HepG2 (cell line): ENCODE results near the gene MRPS25. TPM values are rescaled to one million over a fixed set of nuclear protein-coding genes. Genes with fewer than 3 reads are reported as not detected.

ENCODE experiments used
- ATAC-seq: fragments of 200-7000 bp; cut with Tn5 transposase; 3 replicates; pipeline ENCODE4 v1.9.1; 2020; ENCODE audit warnings: mild to moderate bottlenecking, moderate library complexity
- BruUV-seq: library from RNA; stranded (reverse); fragments of 400-500 nt; replicated peaks from 2 replicates; lab custom pipeline; 2021; lab: Mats Ljungman, UMichigan
- CTCF ChIA-PET: fragments of 300-600 bp; formaldehyde crosslinking; extraction: SDS; loops from one replicate; lab custom pipeline; 2021; ENCODE audit warnings: low total read pairs, inconsistent platforms, low intra/inter-chr PET ratio; lab: Yijun Ruan, JAX
- POLR2A ChIA-PET: fragments of 350-600 bp; sonication (Branson Sonifier 250); formaldehyde crosslinking; loops from one replicate; lab custom pipeline; 2020; ENCODE audit warnings: antibody characterized with exemption, inconsistent platforms; lab: Yijun Ruan, JAX
- DNase-seq: peaks from one replicate; pipeline ENCODE4 v3.0.0-alpha.2; 2015; ENCODE audit warnings: low spot score
- FAIRE-seq: peaks from 3 replicates; lab custom pipeline; 2011; peaks lifted over from hg19 to GRCh38; lab: Jason Lieb, UNC
- H2AFZ ChIP-seq: one replicate; pipeline ENCODE4 v1.6.1; 2011; ENCODE audit warnings: low read length, inconsistent platforms
- H3K27ac ChIP-seq: fragments of 300-600 bp; 3 replicates; pipeline ENCODE4 v1.8.0; 2011; ENCODE audit warnings: mixed run types, mild to moderate bottlenecking, mixed read lengths, low read length, inconsistent platforms; ENCODE audit not compliant: insufficient read depth; ENCODE audit errors: extremely low read length
- H3K27me3 ChIP-seq, 2 experiments: fragments of 200-600 bp in 1 of 2; 2 replicates in 1 of 2; 3 replicates in 1 of 2; pipeline versions ENCODE4 v1.6.0 to v1.8.0; 2011; ENCODE audit warnings: low read length in 2 of 2, mild to moderate bottlenecking in 2 of 2, moderate library complexity in 2 of 2, inconsistent platforms in 1 of 2; ENCODE audit not compliant: insufficient read depth in 2 of 2, control insufficient read depth in 1 of 2
- H3K36me3 ChIP-seq, 2 experiments: fragments of 200-600 bp in 1 of 2; replicated peaks in 1 of 2; 2 replicates in 1 of 2; 3 replicates in 1 of 2; pipeline versions ENCODE4 v1.5.1 to v1.8.0; 2011; ENCODE audit warnings: low read length in 2 of 2, inconsistent platforms in 1 of 2; ENCODE audit not compliant: insufficient read depth in 2 of 2, control insufficient read depth in 1 of 2
- H3K4me1 ChIP-seq: 2 replicates; pipeline ENCODE4 v1.5.1; 2012; ENCODE audit warnings: low read length, inconsistent platforms; ENCODE audit not compliant: insufficient read depth
- H3K4me2 ChIP-seq: 2 replicates; pipeline ENCODE4 v1.6.0; 2011; ENCODE audit warnings: low read depth, low read length, inconsistent platforms
- H3K4me3 ChIP-seq, 3 experiments: fragments of 200-600 bp in 1 of 3; sonication (generic), shearing (Covaris generic) in 1 of 3; replicated peaks in 1 of 3; 2 replicates each; pipeline ENCODE4 v1.5.1; 2011 to 2016; ENCODE audit warnings: low read length in 3 of 3, inconsistent platforms in 2 of 3, low read depth in 2 of 3, mild to moderate bottlenecking in 2 of 3, control low read depth in 1 of 3, mixed read lengths in 1 of 3; ENCODE audit not compliant: insufficient read depth in 1 of 3
- H3K79me2 ChIP-seq: one replicate; pipeline ENCODE4 v1.6.1; 2011; ENCODE audit warnings: low read length, inconsistent platforms; ENCODE audit not compliant: insufficient read depth
- H3K9ac ChIP-seq: 2 replicates; pipeline ENCODE4 v1.6.0; 2011; ENCODE audit warnings: mild to moderate bottlenecking, low read depth, low read length, inconsistent platforms; ENCODE audit not compliant: insufficient read depth
- H3K9me3 ChIP-seq: 2 replicates; pipeline ENCODE4 v1.5.1; 2012; ENCODE audit warnings: mild to moderate bottlenecking, low read length
- H4K20me1 ChIP-seq: 2 replicates; pipeline ENCODE4 v1.6.0; 2011; ENCODE audit warnings: inconsistent platforms, mild to moderate bottlenecking, low read length, moderate library complexity; ENCODE audit not compliant: insufficient read depth
- BHLHE40 ChIP-seq: IDR thresholded peaks from 2 replicates; pipeline ENCODE4 v1.6.1; 2011; ENCODE audit warnings: low read length, improper control_type of control experiment
- HMGA1 ChIP-seq: sonication (generic); formaldehyde crosslinking; conservative IDR thresholded peaks from 2 replicates; pipeline ENCODE4 v1.4.0; 2020; ENCODE audit warnings: missing genetic modification reagents
- ZFP91 ChIP-seq: sonication (generic); formaldehyde crosslinking; IDR thresholded peaks from 2 replicates; pipeline ENCODE4 v1.9.0; 2022; ENCODE audit warnings: missing genetic modification reagents, mild to moderate bottlenecking, borderline replicate concordance
- ZNF274 ChIP-seq: sonication (generic); formaldehyde crosslinking; IDR thresholded peaks from 2 replicates; pipeline ENCODE4 v1.5.1; 2020; ENCODE audit warnings: mild to moderate bottlenecking, missing genetic modification reagents
- ZNF792 ChIP-seq: IDR thresholded peaks from 2 replicates; pipeline ENCODE4 v1.6.1; 2016
- ZNF83 ChIP-seq: sonication (generic); formaldehyde crosslinking; IDR thresholded peaks from 2 replicates; pipeline ENCODE4 v1.4.0; 2020; ENCODE audit warnings: missing genetic modification reagents, mild to moderate bottlenecking, borderline replicate concordance
- WGBS: methylation state at CpG from one replicate; pipeline ENCODE4 v1.1.6; 2017; ENCODE audit warnings: low lambda C conversion rate; 5-methylcytosine and 5-hydroxymethylcytosine counted together
- in situ Hi-C: cut with HindIII; loops from 2 replicates; pipeline ENCODE4 v1.10.0; 2017; ENCODE audit warnings: low pct_unique_long_range_greater_than_20kb; ENCODE audit not compliant: extremely low pct_ligation_motif_present
- intact Hi-C: fragments of 100-400 bp; cut with micrococcal nuclease; formaldehyde crosslinking; loops from one replicate; pipeline ENCODE4 v1.10.0; 2022; ENCODE audit not compliant: unreplicated experiment
- polyA plus RNA-seq, 8 experiments: library from polyadenylated mRNA; depleted of rRNA in 3 of 8; stranded (reverse) in 7 of 8; unstranded in 1 of 8; fragments of >200 nt; fragmentation: Illumina TruSeq in 4 of 8; extraction: Trizol in 4 of 8; gene quantifications; 2 replicates each; pipeline versions ENCODE4 v1.2.1 to v1.2.3, GENCODE V29; 2011 to 2016; ENCODE audit warnings: low read depth in 4 of 8, missing spikeins in 1 of 8, mixed read lengths in 1 of 8; ENCODE audit not compliant: insufficient read depth in 1 of 8
- total RNA-seq, 5 experiments: library from RNA; depleted of rRNA; stranded (reverse); fragments of >200 nt; fragmentation: Illumina TruSeq; extraction: Trizol; gene quantifications; 2 replicates each; pipeline ENCODE4 v1.2.3, GENCODE V29; 2016; ENCODE audit warnings: low read depth in 1 of 5
- TF ChIP-seq, protein P1 (sequence below): sonication (generic); formaldehyde crosslinking; IDR thresholded peaks from 2 replicates; pipeline ENCODE4 v1.4.0; 2020; ENCODE audit warnings: missing genetic modification reagents, borderline replicate concordance

Gene MRPS25
- total and polyA plus RNA-seq, 2 of the 13 experiments (the other 11 are each of a cell fraction or from before 2014, with no cell fraction given), result 60.1 to 74.3 TPM

GRCh38 chr3:15032650-15033049 is 32.5 kb downstream of the MRPS25 start:
- FAIRE-seq, result no peak
- Histone ChIP-seq H3K27me3 (no peaks in the 10 kb centered on the region), H2AFZ (no peak overlapping the region), H3K79me2 (no peaks in the 10 kb centered on the region), H3K4me1 (no peaks in the 10 kb centered on the region), H3K9ac (no peak overlapping the region), H3K9me3 (no peaks in the 10 kb centered on the region), H4K20me1 (no peaks in the 10 kb centered on the region), H3K36me3 (peaks cover 25 to 62% of the 10 kb centered on the region in 2 experiments), H3K27ac (no peak overlapping the region), H3K4me3 (no peak overlapping the region), H3K4me2 (no peak overlapping the region)
- no peak for DNase-seq
- ChIA-PET POLR2A (no interaction called here), CTCF (no interaction called here)
- in situ Hi-C loops (no loop called here), intact Hi-C loops (no loop called here)
- whole genome bisulfite sequencing, result 100% methylated on average over 2 of the region's 2 CpGs
- ATAC-seq, result no peak
- BruUV-seq, result no TSS peak
- no peak for TF ChIP-seq ZNF792 (CRISPR knock-in tag)
- no peak for TF ChIP-seq ZFP91
- no peak for TF ChIP-seq HMGA1 (CRISPR knock-in tag)
- no peak for TF ChIP-seq ZNF274 (CRISPR knock-in tag)
- no peak for TF ChIP-seq ZNF83 (CRISPR knock-in tag)
- TF ChIP-seq BHLHE40, result no peak
- TF ChIP-seq, protein P1, sequence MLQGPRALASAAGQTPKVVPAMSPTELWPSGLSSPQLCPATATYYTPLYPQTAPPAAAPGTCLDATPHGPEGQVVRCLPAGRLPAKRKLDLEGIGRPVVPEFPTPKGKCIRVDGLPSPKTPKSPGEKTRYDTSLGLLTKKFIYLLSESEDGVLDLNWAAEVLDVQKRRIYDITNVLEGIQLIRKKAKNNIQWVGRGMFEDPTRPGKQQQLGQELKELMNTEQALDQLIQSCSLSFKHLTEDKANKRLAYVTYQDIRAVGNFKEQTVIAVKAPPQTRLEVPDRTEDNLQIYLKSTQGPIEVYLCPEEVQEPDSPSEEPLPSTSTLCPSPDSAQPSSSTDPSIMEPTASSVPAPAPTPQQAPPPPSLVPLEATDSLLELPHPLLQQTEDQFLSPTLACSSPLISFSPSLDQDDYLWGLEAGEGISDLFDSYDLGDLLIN (CRISPR knock-in tag), result no peak
